HG02885 (cell line): Measurements from ENCODE around the gene NPFFR2.
"Not testable (repeated sequence)": the region's sequence is repeated elsewhere in the genome, so short reads cannot be mapped to it uniquely, and the experiment has no call there.

ENCODE experiments used
- ATAC-seq: cut with Tn5 transposase; IDR thresholded peaks from one replicate; pipeline ENCODE4 v1.9.1; 2021; ENCODE audit warnings: mild to moderate bottlenecking; ENCODE audit not compliant: unreplicated experiment, poor library complexity

The NPFFR2 gene

DNA sequence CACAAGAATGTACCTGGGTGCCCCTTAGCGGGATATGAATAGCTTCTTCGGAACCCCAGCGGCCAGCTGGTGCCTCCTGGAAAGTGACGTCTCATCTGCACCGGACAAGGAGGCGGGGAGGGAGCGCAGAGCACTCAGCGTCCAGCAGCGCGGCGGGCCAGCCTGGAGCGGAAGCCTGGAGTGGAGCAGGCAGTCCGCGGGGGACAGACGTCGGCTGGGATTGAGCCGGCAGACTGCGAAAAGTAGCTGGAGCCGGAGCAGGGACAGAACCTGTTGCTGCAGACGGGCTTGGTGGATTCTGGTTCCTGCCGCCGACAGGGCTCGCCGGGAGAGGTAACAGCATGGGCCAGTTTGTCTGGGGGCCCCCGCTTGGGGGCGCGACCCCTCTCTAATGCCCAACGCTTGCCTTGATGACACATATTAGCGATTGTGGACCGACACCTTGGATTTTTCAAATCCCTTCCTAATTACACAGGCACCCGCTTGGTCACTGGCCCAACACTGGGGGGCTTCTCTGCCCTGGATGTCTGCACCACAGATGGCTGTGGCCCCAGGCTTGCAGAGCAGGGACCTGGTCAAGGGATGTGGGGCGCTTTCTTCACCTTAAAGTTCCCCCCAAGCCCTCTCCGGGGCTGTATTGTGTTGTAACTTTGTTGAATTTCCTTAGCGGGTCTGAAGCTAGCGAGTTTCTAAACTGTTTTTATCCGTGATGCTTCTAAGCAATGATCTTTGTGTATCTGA, at the start of gene NPFFR2:
Gene NPFFR2, plus strand, starts transcription at position 133 of the 741 bp plus-strand sequence. CDS start 96,592 bp downstream, outside the sequence.
- ATAC-seq: no peak

DNA sequence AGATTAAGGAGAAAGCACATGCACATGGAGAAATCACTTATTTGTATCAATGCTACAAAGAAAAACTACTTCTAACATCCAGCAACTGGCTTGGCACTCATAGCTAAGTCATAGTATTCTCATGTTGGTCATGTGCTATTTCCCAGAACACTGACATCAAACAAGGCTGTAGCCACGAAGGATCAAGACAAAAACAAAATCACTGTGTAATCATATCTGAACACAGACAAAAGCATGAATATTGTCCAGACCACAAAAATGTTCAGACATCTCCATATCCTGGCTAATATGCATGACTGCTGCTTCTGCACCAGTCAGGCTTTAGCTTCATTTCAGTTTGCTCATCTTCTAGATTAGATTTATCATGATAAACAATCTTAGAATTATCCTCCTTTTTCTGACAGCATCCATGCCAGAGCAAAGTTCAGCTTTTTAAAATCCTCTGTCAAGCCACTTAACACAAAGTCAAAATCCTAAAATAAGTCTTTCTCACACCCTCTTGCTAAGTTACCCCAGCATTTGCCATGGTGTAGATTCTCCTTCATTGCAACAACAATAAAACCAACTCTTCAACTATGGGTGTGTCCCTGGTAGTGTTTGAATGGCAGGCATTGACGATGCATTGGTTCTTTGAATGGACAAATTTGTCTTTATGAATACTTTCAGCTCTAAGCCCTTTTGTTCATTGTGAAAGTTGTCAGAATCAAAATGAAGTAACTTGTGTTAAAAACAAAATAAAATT, 39.1 kb upstream of the NPFFR2 start:
- no peak for ATAC-seq

DNA sequence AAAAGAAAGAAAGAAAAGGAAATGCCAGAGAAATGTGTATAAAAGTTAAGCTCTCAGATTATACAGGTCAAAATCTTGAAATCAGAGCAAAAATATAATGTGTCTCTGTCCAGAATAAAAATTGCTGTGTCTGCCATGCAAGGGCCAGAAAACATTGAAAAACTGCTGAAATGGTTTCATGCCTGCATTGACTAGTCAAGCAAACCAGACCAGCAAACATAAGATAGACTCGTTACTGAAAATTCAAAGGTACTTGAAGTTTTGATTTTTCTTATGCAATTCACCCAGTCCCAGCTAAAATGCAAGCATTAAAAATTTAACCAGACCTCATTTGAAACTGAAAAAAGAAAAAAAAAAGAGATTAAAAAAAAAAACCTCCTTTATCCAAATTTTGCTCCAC, 37.2 kb upstream of the NPFFR2 start:
- no peak for ATAC-seq

DNA sequence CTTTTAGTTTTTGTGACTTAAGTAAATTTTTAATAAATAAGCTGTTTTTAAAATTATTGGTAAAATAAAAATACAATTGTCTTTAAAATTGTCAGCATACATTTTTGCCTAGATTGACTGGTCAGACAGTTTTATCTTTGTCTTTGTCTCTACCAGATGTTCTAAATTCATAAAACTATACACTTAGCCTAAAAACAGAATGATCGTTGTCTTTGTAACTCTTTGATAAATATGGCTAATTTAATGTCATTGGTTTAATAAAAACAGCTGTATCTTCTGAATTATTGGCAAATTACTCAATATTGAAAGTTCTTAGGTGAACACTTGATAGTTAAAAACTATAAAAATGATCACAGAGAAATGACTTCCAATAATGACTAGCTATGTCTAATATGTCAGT, 36.5 kb upstream of the NPFFR2 start:
- ATAC-seq: no peak

DNA sequence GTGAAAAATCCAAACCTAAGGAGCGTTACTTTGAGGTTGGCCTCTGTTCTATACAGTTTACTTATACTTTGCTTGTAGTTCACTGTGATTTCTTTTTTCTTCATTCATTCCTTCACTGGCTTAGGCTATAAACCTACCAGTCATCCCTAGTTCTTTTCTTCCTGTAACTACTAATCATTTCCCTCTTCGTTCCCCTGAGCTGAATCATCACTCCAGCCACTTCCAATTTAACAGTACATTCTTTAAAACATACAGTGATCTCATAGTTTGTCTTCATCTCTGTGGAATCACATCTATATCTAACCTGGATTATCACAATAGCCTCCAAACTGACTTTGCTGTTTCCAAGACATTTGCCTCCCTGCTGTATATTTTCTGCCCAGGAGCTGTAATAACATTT, 25.2 kb upstream of the NPFFR2 start:
- no peak for ATAC-seq

DNA sequence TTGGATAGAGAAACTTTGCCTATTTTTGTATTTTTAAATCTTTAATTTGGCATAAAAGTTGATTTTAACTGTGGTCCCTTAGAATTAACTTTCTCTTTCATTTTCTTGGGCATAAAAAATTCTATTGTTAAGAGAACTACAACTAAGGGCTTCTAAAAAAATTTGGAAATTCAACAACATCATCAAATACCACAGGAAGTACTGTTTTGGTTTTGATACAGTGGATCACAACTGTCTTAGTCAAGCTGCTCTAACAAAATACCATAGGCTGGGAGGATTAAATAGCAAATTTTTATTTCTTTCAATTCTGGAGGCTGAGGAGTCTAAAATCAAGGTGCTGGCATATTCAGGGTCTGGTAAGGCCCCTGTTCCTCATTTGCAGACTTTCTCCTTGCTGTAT, 19.9 kb upstream of the NPFFR2 start:
- ATAC-seq: no peak

DNA sequence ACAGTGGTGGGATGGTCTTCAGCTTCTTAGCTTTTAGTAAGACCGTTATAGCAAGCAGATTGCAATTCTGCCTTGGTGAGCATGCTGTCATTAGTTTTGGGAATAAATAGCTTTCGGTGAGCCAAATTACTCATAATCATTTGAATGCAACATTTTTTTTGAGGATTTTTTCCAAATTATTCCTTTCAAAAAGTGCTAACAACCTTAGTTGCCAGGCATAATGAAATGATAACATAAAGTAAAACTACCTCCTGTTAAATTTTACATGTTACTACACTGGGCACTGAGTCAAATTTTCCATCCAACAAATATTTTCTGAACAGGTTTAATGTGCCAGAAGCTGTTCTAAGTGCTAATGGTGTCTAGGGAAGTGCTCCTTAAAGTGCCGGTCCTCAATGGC, 15.8 kb upstream of the NPFFR2 start:
- ATAC-seq: no peak

DNA sequence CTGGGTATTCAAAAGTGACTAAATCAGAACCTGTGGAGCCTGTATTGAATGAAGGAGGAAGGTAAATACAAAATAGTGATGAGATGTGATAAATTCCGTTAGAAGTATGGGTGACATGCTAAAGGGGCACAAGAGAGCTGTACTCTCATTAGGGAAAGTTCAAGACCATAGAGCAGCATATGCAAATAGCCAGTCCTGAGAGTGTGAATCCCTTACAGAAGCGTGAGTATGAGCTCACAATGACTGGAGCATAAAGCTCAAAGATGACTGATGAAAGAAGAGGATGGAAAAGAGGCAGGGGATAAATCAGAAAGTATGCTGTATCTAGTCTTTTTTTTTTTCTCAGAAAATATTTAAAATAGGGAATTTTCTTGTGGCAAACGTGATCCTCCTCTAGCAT, 12.1 kb upstream of the NPFFR2 start:
- no peak for ATAC-seq

DNA sequence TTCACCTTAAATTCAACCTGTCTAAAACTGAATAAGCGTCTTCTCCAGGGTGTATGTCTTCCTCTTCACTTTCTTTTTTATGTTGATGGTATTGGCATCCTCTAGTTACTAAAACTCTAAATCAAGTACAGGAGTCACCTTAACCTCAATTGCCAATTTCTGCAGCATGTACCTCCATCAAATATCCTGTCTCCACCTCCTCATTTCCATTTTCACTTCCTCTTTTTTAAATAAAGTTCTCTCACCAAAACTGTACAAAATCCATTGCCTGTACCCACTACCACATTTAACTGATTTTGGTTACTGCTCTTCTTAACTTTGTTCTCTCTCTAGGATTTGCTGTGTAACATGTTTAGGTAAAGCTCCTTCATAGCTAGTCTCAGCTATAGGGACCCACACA, 9.2 kb upstream of the NPFFR2 start:
- peak; percentile 45 for ATAC-seq

DNA sequence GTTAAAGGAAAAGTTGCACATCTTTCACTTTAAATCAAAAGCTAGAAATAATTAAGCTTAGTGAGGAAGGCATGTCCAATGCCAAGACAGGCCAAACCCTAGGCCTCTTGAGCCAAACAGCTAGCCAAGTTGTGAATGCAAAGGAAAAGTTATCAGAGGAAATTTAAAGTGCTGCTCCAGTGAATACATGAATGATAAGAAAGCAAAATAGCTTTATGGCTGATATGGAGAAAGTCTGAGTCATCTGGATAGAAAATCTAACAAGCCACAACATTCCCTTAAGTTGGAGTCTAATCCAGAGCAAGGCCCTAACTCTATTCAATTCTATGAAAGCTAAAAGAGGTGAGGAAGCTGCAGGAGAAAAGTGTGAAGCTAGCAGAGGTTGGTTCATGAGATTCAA, 23.8 kb downstream of the NPFFR2 start:
- no peak for ATAC-seq

DNA sequence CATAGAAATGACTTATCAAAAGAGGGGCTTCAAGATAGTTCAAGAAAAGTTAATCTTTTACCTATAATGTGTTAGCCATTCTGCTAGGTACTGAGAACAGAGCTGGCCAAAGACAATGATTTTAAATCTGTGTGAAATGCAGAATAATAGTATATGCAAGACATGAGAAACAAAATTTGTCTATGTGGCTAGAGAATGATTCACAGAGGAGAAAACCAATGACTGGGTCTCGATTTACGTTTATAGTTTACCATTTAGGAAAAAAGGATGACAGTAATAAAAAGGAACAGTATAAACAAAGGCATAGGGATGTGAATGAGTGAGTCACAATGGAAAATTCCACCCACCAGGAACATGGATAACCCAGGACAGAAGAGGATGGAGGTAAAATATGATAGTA, 31.9 kb downstream of the NPFFR2 start:
- ATAC-seq: no peak

DNA sequence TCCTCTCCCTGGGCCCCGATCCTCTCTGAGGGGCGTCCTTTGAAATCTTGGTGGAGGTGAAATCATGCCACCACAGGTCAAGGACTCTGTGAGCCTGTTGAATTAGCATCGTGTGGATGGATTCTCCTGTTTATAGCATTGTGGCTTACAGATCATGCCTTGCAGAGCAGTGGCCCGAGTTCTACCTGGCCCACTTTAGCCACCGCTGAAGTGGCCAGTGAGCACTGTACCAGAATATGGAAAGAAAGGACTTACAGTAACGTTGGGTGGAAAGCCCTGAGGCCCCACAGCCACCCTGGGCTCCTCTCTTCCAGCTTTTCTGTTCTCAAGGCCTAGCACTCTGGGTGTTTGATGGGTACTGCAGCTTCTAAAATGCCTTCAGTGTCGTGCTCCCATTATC, 35.3 kb downstream of the NPFFR2 start:
- no peak for ATAC-seq

DNA sequence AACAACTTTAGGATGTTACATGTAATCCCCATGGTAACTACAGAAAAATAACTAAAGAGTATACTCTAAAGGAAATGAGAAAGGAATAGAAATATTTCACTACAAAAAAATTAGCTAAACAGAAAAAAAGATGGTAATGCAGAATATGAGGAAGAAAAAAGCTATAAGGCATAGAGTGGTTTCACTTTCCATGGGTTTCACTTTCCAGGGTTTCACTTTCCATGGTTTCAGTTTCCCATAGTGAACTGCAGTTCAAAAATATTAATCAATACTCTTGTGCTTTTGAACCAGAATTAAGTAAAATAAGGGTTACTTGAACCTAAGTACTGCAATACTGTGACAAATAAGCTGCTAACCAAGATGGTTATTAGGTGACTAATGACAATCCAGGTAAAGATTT, 42.0 kb downstream of the NPFFR2 start:
- no peak for ATAC-seq

DNA sequence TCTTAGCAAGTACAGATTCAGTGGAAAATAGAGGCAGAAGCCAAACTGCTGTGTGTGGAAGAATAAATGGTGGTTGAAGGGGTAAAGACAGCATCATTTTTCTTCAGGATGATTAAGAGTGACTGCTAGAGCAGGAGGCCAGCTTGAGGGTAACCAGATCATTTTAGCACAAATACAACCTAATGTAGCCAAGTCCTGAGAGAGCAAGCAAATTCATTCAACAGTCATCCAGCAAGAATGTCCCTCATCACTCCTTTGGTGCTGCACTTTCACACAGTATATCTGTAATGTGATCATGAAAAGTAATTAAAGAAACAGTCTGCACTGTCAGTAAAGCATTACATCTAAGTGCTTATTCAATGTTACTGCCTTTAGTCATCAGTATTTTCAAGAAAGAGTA, 44.8 kb downstream of the NPFFR2 start:
- ATAC-seq: no peak

DNA sequence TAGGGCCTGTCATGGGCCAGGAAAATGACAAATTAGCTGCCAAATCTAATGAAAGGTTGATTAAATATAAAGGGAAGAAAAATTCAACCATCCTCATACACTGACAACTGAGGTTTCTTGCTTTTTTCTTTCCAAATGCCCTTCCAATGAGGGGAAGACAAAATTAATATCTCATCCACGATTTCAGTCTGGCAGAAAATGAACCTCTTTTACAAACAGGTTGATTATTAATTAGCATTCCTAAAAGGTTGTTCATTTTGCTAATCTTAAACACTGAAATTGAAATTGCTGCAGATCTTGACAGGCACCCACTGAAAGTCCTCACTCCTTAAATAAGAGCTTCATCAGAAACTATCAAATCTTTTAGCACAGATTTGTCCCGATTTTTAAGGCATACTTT, 45.5 kb downstream of the NPFFR2 start:
- no peak for ATAC-seq

DNA sequence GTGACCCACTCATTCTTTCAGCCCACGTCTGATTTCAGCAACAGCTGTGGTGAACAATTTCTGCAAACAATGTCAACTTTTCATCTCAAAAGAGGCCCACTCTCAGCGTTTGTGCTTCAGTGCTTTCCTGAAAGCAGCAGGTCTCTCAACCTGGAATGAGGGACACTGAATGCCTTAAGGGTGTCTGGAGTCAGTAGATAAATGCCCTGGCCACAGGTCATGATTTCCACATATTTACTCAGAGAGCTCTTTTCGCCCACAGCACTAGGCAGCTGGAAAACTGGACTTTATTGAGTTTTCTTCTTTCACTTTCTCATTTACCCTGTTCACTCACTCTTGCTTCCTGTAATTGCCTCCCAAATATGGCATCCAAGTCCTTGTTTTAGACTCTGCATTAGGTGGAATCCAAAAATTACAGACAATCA, 52.8 kb downstream of the NPFFR2 start:
- peak; percentile 78 for ATAC-seq

DNA sequence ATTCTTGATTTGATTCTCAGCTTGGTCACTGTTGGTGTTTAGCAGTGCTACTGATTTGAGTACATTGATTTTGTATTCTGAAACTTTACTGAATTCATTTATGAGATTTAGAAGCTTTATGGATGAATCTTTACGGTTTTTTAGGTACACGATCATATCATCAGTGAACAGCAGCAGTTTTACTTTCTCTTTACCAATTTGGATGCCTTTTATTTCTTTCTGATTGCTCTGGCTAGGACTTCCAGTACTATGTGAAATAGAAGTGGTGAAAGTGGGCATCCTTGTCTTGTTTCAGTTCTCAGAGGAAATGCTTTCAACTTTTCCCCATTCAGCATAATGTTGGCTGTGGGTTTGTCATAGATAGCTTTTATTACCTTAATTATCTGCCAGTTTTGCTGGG, 58.8 kb downstream of the NPFFR2 start:
- ATAC-seq: not testable (repeated sequence)

DNA sequence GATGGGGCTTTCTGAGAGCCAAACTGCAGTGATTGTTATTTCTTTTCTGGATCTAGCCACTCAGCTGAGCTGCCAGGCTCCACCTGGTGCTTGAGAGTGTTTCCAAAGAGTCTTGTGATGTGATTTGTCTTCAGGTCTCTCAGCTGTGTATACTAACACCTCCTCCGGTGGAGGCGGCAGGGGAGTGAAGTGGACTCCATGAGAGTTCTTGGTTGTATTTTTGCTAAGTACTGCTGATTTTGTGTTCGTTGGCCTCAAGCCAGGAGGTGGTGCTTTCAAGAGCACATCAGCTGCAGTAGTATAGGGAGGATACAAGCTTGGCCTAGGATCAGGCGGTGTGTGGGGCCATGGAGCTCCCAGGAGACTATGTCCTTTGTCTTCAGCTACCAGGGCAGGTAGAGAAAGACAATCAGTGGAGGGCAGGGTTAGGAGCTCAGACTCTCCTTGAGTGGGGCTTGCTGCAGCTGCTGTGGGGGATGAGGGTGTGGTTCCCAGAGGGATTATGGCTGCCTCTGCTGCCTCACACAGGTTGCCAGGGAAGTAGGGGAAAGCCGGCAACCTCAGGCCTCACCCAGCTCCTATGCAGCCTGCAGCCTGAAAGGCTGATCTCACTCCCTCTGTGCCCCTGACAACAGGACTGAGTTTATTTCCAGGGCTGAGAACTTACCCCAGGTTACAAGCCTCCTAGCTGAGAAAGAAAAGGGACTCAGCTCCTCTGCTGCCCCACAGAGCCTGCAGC, 62.4 kb downstream of the NPFFR2 start:
- ATAC-seq: no peak

DNA sequence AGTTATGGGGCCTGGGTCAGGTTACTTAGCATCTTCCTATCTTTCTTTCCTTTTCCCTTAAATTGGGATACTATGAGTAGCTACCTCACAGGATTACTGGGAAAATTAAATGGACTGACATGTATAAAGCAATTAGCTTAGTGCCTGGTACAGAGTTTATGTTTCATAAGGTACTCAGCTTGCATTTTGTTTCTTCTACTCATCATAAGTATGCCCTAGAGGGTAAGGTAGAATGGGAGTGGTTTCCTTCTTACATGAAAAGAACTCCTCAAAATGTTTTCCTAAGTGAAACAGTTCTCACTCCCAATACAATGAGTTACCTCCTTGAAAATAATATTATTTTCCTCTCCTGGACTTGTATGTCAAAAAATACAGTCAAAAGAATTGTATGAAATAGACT, 75.7 kb downstream of the NPFFR2 start:
- ATAC-seq: no peak

DNA sequence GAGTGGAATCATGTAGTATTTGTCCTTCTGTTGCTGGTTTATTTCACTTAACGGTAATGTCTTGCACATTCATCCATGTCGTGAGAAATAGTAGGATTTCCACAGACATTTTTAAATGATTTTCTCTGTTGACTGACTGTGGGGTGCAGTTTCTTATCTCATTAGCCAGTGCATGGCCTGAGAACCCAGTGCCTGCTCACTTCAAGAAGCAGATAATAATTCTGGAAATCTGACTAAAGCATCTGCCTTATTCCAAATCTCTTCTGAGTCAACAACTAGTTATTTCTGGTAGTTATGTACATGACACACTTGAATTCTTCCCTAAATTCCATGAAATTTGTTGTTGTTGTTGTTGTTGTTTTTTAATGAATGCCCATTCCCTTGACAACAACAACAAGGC, 77.6 kb downstream of the NPFFR2 start:
- no peak for ATAC-seq

DNA sequence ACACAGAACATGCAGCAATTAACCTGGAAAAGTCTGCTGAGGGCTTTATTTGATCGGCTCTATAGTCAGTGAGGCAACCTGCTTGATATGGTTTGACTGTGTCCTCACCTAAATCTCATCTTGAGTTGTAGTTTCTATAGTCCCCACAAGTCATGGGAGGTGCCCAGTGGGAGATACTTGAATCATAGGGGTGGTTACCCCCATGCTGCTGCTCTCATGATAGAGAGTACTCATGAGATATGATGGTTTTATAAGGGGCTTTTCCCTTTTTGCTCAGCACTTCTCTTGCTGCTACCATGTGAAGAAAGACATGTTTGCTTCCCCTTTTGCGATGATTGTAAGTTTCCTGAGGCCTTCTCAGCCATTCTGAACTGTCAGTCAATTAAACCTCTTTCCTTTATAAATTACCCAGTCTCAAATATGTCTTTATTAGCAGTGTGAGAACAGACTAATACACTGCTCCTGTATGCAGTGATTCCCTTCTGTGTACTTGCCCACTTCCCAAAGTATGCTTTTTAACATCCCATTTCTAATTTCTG, 78.2 kb downstream of the NPFFR2 start:
- ATAC-seq: peak; percentile 17
